Activated CD4-positive, alpha-beta T cell treated with anti-CD3 and anti-CD28 coated beads, Interleukin-2, amount 10 ng/mL, durations not matched to agents 7 days and 5 days (primary cell): ENCODE results near the gene SASH1. TPM values are rescaled to one million over a fixed set of nuclear protein-coding genes. Genes with fewer than 3 reads are reported as not detected.

Experiments
- CTCF ChIA-PET: fragments of 350-600 bp; sonication (Branson Sonifier 250); formaldehyde crosslinking; loops from one replicate; lab custom pipeline; 2021; ENCODE audit warnings: antibody characterized with exemption; lab: Charles Lee
- POLR2A ChIA-PET: fragments of 350-600 bp; sonication (Branson Sonifier 250); formaldehyde crosslinking; loops from one replicate; lab custom pipeline; 2021; ENCODE audit warnings: antibody characterized with exemption; lab: Charles Lee
- DNase-seq: peaks from one replicate; pipeline ENCODE4 v3.0.0-alpha.2; 2020
- H3K27ac Mint-ChIP-seq: one replicate; pipeline ENCODE4 v1.8.0; 2021; ENCODE audit warnings: mild to moderate bottlenecking, moderate library complexity, mixed read lengths
- H3K27me3 Mint-ChIP-seq: one replicate; pipeline ENCODE4 v1.8.0; 2021; ENCODE audit warnings: mixed read lengths
- H3K36me3 Mint-ChIP-seq: one replicate; pipeline ENCODE4 v1.8.0; 2021; ENCODE audit warnings: low read depth, mixed read lengths
- H3K4me1 Mint-ChIP-seq: one replicate; pipeline ENCODE4 v1.8.0; 2021; ENCODE audit warnings: mixed read lengths
- H3K4me3 Mint-ChIP-seq: one replicate; pipeline ENCODE4 v1.8.0; 2021; ENCODE audit warnings: mild to moderate bottlenecking, moderate library complexity, mixed read lengths
- H3K9me3 Mint-ChIP-seq: one replicate; pipeline ENCODE4 v1.8.0; 2021; ENCODE audit warnings: mixed read lengths
- total RNA-seq, 2 experiments: library from RNA; stranded (reverse); gene quantifications; one replicate each; pipeline ENCODE4 v1.2.3, GENCODE V29; 2021

SASH1 gene
- total RNA-seq, 2 experiments from 2014 or later = 0.47 to 0.50 TPM

GRCh38 chr6:148466158-148466557, 123.5 kb downstream of the SASH1 start:
- ChIA-PET CTCF (interaction anchor here (0.6 to 1.1 kb wide), 2 partner anchors 79 to 134 kb away, joined by 3 to 4 read pairs; no protein-coding TSS in a partner anchor), POLR2A (no interaction called here)
- Mint-ChIP-seq H3K36me3 (no peaks in the 10 kb centered on the region), H3K4me3 (no peak overlapping the region), H3K9me3 (no peaks in the 10 kb centered on the region), H3K27me3 (peaks cover 34% of the 10 kb centered on the region), H3K4me1 (peaks cover 5% of the 10 kb centered on the region), H3K27ac (no peak overlapping the region)
- DNase-seq = no peak

GRCh38 chr6:148467926-148468325, 125.3 kb downstream of the SASH1 start:
- CTCF ChIA-PET = no interaction called here

GRCh38 chr6:148470156-148470555, 127.5 kb downstream of the SASH1 start:
- no peaks in the 10 kb centered on the region for H3K9me3 Mint-ChIP-seq
- peaks cover 27% of the 10 kb centered on the region for H3K27me3 Mint-ChIP-seq
- DNase-seq = no peak
- H3K4me3 Mint-ChIP-seq = no peak overlapping the region
- H3K27ac Mint-ChIP-seq = no peak overlapping the region
- no peaks in the 10 kb centered on the region for H3K36me3 Mint-ChIP-seq
- peaks cover 2% of the 10 kb centered on the region for H3K4me1 Mint-ChIP-seq
- ChIA-PET CTCF (no interaction called here), POLR2A (no interaction called here)

More at GRCh38 chr6:148467926-148468325, 125.3 kb downstream of the SASH1 start:
- Mint-ChIP-seq H3K4me3 (no peak overlapping the region), H3K27me3 (peaks cover 29% of the 10 kb centered on the region), H3K27ac (no peak overlapping the region), H3K9me3 (no peaks in the 10 kb centered on the region), H3K36me3 (no peaks in the 10 kb centered on the region), H3K4me1 (peaks cover 5% of the 10 kb centered on the region)
- POLR2A ChIA-PET = no interaction called here
- no peak for DNase-seq

- Mint-ChIP-seq H3K36me3 (no peaks in the 10 kb centered on the region), H3K27me3 (peaks cover 30% of the 10 kb centered on the region), H3K4me1 (peaks cover 2% of the 10 kb centered on the region), H3K27ac (no peak overlapping the region), H3K4me3 (no peak overlapping the region), H3K9me3 (no peaks in the 10 kb centered on the region)
- no peak for DNase-seq
- ChIA-PET CTCF (no interaction called here), POLR2A (no interaction called here)
Observed at GRCh38 chr6:148470606-148471465, 128.2 kb downstream of the SASH1 start.

GRCh38 chr6:148471624-148472159, 129.1 kb downstream of the SASH1 start:
- CTCF ChIA-PET = no interaction called here

GRCh38 chr6:148472171-148473105, 129.8 kb downstream of the SASH1 start:
- ChIA-PET POLR2A (no interaction called here), CTCF (interaction anchor here (1.0 kb wide), 2 partner anchors 12 to 142 kb away, joined by 3 read pairs; no protein-coding TSS in a partner anchor)
- H3K27me3 Mint-ChIP-seq = peaks cover 18% of the 10 kb centered on the region
- no peak overlapping the region for H3K27ac Mint-ChIP-seq
- no peak overlapping the region for H3K4me3 Mint-ChIP-seq
- no peak for DNase-seq
- H3K4me1 Mint-ChIP-seq = peaks cover 2% of the 10 kb centered on the region
- H3K9me3 Mint-ChIP-seq = no peaks in the 10 kb centered on the region
- no peaks in the 10 kb centered on the region for H3K36me3 Mint-ChIP-seq

More at GRCh38 chr6:148471624-148472159, 129.1 kb downstream of the SASH1 start:
- peaks cover 23% of the 10 kb centered on the region for H3K27me3 Mint-ChIP-seq
- DNase-seq = no peak
- POLR2A ChIA-PET = no interaction called here
- no peaks in the 10 kb centered on the region for H3K9me3 Mint-ChIP-seq
- H3K36me3 Mint-ChIP-seq = no peaks in the 10 kb centered on the region
- H3K4me1 Mint-ChIP-seq = peaks cover 2% of the 10 kb centered on the region
- no peak overlapping the region for H3K4me3 Mint-ChIP-seq
- no peak overlapping the region for H3K27ac Mint-ChIP-seq

GRCh38 chr6:148479497-148479896, 136.9 kb downstream of the SASH1 start:
- no peaks in the 10 kb centered on the region for H3K4me1 Mint-ChIP-seq
- peaks cover 15% of the 10 kb centered on the region for H3K27me3 Mint-ChIP-seq
- no peaks in the 10 kb centered on the region for H3K36me3 Mint-ChIP-seq
- ChIA-PET CTCF (no interaction called here), POLR2A (no interaction called here)
- H3K9me3 Mint-ChIP-seq = no peaks in the 10 kb centered on the region
- no peak overlapping the region for H3K27ac Mint-ChIP-seq
- DNase-seq = no peak
- H3K4me3 Mint-ChIP-seq = no peak overlapping the region

GRCh38 chr6:148487461-148487860, 144.8 kb downstream of the SASH1 start:
- Mint-ChIP-seq H3K27ac (no peak overlapping the region), H3K36me3 (no peaks in the 10 kb centered on the region), H3K9me3 (no peaks in the 10 kb centered on the region), H3K4me3 (no peak overlapping the region), H3K27me3 (peaks cover 22% of the 10 kb centered on the region), H3K4me1 (no peaks in the 10 kb centered on the region)
- ChIA-PET CTCF (no interaction called here), POLR2A (no interaction called here)
- DNase-seq = no peak

- Mint-ChIP-seq H3K9me3 (no peaks in the 10 kb centered on the region), H3K27me3 (peaks cover 13% of the 10 kb centered on the region), H3K4me1 (no peaks in the 10 kb centered on the region), H3K27ac (no peak overlapping the region), H3K4me3 (no peak overlapping the region), H3K36me3 (no peaks in the 10 kb centered on the region)
- CTCF ChIA-PET = no interaction called here
- POLR2A ChIA-PET = no interaction called here
- DNase-seq = no peak
Observed at GRCh38 chr6:148491638-148492251, 149.1 kb downstream of the SASH1 start.

- ChIA-PET POLR2A (no interaction called here), CTCF (no interaction called here)
- Mint-ChIP-seq H3K27ac (no peak overlapping the region), H3K4me1 (no peaks in the 10 kb centered on the region), H3K9me3 (no peaks in the 10 kb centered on the region), H3K36me3 (no peaks in the 10 kb centered on the region), H3K4me3 (no peak overlapping the region), H3K27me3 (peaks cover 11% of the 10 kb centered on the region)
- DNase-seq = no peak
Observed at GRCh38 chr6:148492654-148493290, 150.1 kb downstream of the SASH1 start.

GRCh38 chr6:148493424-148493823, 150.8 kb downstream of the SASH1 start:
- no peaks in the 10 kb centered on the region for H3K4me1 Mint-ChIP-seq
- CTCF ChIA-PET = no interaction called here
- H3K27me3 Mint-ChIP-seq = peaks cover 5% of the 10 kb centered on the region
- H3K36me3 Mint-ChIP-seq = no peaks in the 10 kb centered on the region
- H3K27ac Mint-ChIP-seq = no peak overlapping the region
- no peaks in the 10 kb centered on the region for H3K9me3 Mint-ChIP-seq
- no peak overlapping the region for H3K4me3 Mint-ChIP-seq
- no peak for DNase-seq
- POLR2A ChIA-PET = no interaction called here

- Mint-ChIP-seq H3K27me3 (peaks cover 5% of the 10 kb centered on the region), H3K4me1 (no peaks in the 10 kb centered on the region), H3K9me3 (no peaks in the 10 kb centered on the region), H3K27ac (no peak overlapping the region), H3K36me3 (no peaks in the 10 kb centered on the region), H3K4me3 (no peak overlapping the region)
- no peak for DNase-seq
- ChIA-PET CTCF (no interaction called here), POLR2A (no interaction called here)
Observed at GRCh38 chr6:148494226-148494625, 151.6 kb downstream of the SASH1 start.
